Measurements from ENCODE around the gene PCIF1. TPM values are rescaled to one million over a fixed set of nuclear protein-coding genes. Genes with fewer than 3 reads are reported as not detected.

Gene PCIF1
- total RNA-seq, 1 experiment from 2014 or later: 18.4 TPM

DNA sequence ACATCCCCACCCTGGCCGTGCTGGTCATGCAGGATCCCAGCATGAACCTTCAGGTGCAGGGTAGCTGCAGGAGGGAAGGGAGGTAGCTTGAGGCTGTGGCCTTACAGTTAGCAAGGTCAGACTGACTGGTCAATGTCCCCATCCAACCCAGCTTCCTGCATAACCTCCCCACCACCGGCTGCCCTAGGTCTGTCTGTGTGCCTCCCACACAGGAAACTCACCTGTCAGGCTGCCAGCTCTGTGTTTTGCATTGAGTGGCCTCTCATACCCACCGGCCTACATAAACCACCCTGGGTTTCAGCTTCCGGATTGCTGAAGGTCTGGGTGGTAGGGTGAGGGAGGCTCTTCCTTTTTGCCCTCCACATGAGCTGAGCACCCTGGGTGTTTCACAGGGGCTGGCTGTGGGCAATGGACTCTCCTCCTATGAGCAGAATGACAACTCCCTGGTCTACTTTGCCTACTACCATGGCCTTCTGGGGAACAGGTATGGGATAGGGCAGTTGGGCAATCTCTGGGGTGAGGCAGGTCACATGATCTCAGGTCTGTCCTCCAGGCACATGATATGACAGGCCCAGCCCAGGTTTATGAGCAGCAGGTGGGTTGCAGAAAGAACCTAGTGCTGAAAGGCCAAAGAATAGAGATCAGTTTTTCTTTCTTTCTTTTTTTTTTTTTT lies 41.5 kb upstream of the PCIF1 start:
- Histone ChIP-seq H3F3A (ENCODE audit: low read length, unreplicated experiment) (no peaks in the 10 kb centered on the region), H3K4me3 (ENCODE audit: low read length) (no peak overlapping the region), H3K79me2 (ENCODE audit: low read length) (0 out of 2 replicates have a peak, but pooled peaks cover 10% of the 10 kb centered on the region), H3K4me1 (ENCODE audit: insufficient read depth, low read length) (peaks cover 23% of the 10 kb centered on the region), H3K9me2 (replicated peaks; ENCODE audit: low read length) (no peaks in the 10 kb centered on the region), H4K20me1 (ENCODE audit: low read length) (no peaks in the 10 kb centered on the region), H2AFZ (ENCODE audit: low read length) (no peak overlapping the region), H3K27ac (ENCODE audit: low read length) (no peak overlapping the region), H3K27me3 (ENCODE audit: low read length) (no peaks in the 10 kb centered on the region), H3K36me3 (ENCODE audit: low read depth, low read length) (peaks cover 16% of the 10 kb centered on the region; the same call in 1 of the 2 replicates), H3K9ac (ENCODE audit: low read length) (no peak overlapping the region), H3K4me2 (ENCODE audit: low read length) (0 out of 2 replicates have a peak overlapping the region, but pooled peaks have one; percentile 96), H3K9me3 (ENCODE audit: low read length) (no peaks in the 10 kb centered on the region)
- no peak for DNase-seq
- no peak for ATAC-seq
- no TSS peak for BruUV-seq (replicated peaks)
- TF ChIP-seq EZH2 (IDR thresholded peaks at IDR 0.05; ENCODE audit: low read length, unreplicated experiment): no peak
- TF ChIP-seq EZH2phosphoT487 (IDR thresholded peaks at IDR 0.05; ENCODE audit: borderline replicate concordance, low read length): no peak
- TF ChIP-seq CTCF (conservative IDR thresholded peaks at IDR 0.05; ENCODE audit: low read depth, low read length): no peak
- ChIA-PET POLR2A (ENCODE audit: unreplicated experiment) (interaction anchor here (0.6 kb wide), 1 partner anchor 27 kb away, joined by 4 read pairs; no protein-coding TSS in a partner anchor), CTCF (interaction anchor here (0.6 to 1.0 kb wide), 3 partner anchors 67 to 80 kb away, joined by 3 read pairs; no protein-coding TSS in a partner anchor)
- intact Hi-C loops (cut with micrococcal nuclease): loop anchor here (5.0 kb wide), 1 partner anchor 81 kb away; the partner anchor contains the start of gene UBE2C

DNA sequence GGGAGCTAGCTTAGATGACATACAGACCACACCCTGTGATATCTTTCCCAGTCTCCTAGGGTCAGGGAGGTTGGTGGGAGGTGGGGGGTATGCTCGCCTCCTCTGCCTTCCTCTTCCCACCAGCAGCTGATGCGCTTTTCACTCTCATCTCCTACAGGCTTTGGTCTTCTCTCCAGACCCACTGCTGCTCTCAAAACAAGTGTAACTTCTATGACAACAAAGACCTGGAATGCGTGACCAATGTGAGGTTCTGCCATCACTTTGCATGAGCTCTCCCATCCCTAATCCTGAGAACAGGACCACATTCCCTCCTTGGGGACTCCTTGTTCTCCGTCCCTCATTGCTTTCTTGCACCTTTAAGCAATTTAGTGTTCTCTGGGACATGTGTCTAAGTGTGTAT lies 40.7 kb upstream of the PCIF1 start:
- no peaks in the 10 kb centered on the region for H3K27me3 ChIP-seq (ENCODE audit: low read length)
- H3K4me3 ChIP-seq (ENCODE audit: low read length): no peak overlapping the region
- intact Hi-C loops (cut with micrococcal nuclease): loop anchor here (5.0 kb wide), 1 partner anchor 82 kb away; the partner anchor contains the start of gene UBE2C
- H3F3A ChIP-seq (ENCODE audit: low read length, unreplicated experiment): no peaks in the 10 kb centered on the region
- H3K36me3 ChIP-seq (ENCODE audit: low read depth, low read length): peaks cover 16% of the 10 kb centered on the region; the same call in 1 of the 2 replicates
- no peak overlapping the region for H3K27ac ChIP-seq (ENCODE audit: low read length)
- DNase-seq (no peak), ATAC-seq (no peak)
- TF ChIP-seq EZH2 (IDR thresholded peaks at IDR 0.05; ENCODE audit: low read length, unreplicated experiment) (no peak), CTCF (conservative IDR thresholded peaks at IDR 0.05; ENCODE audit: low read depth, low read length) (no peak), EZH2phosphoT487 (IDR thresholded peaks at IDR 0.05; ENCODE audit: borderline replicate concordance, low read length) (no peak)
- ChIA-PET CTCF (no interaction called here), POLR2A (ENCODE audit: unreplicated experiment) (no interaction called here)
- H3K4me2 ChIP-seq (ENCODE audit: low read length): no peak overlapping the region
- H3K9me3 ChIP-seq (ENCODE audit: low read length): no peaks in the 10 kb centered on the region
- no peak overlapping the region for H2AFZ ChIP-seq (ENCODE audit: low read length)
- peaks cover 23% of the 10 kb centered on the region for H3K4me1 ChIP-seq (ENCODE audit: insufficient read depth, low read length)
- H4K20me1 ChIP-seq (ENCODE audit: low read length): no peaks in the 10 kb centered on the region
- no peak overlapping the region for H3K9ac ChIP-seq (ENCODE audit: low read length)
- H3K79me2 ChIP-seq (ENCODE audit: low read length): 0 out of 2 replicates have a peak, but pooled peaks cover 10% of the 10 kb centered on the region
- no peaks in the 10 kb centered on the region for H3K9me2 ChIP-seq (replicated peaks; ENCODE audit: low read length)
- BruUV-seq (replicated peaks): no TSS peak

DNA sequence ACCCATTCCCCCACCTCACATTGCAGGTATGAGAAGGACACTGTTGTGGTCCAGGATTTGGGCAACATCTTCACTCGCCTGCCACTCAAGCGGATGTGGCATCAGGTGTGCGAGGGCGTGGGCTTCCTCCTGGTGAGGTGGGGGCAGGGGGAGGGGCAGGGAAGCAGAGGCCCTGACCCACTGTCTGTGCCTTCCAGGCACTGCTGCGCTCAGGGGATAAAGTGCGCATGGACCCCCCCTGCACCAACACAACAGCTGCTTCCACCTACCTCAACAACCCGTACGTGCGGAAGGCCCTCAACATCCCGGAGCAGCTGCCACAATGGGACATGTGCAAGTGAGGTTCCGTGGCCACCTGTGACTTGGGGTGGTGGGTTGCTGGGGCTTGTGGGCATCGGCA lies 39.7 kb upstream of the PCIF1 start:
- Histone ChIP-seq H3K9ac (ENCODE audit: low read length) (no peak overlapping the region), H3K9me3 (ENCODE audit: low read length) (no peaks in the 10 kb centered on the region), H3F3A (ENCODE audit: low read length, unreplicated experiment) (no peaks in the 10 kb centered on the region), H3K36me3 (ENCODE audit: low read depth, low read length) (peaks cover 16% of the 10 kb centered on the region; the same call in 1 of the 2 replicates), H3K9me2 (replicated peaks; ENCODE audit: low read length) (no peaks in the 10 kb centered on the region), H3K27ac (ENCODE audit: low read length) (no peak overlapping the region), H3K4me2 (ENCODE audit: low read length) (no peak overlapping the region), H3K4me3 (ENCODE audit: low read length) (no peak overlapping the region), H3K27me3 (ENCODE audit: low read length) (no peaks in the 10 kb centered on the region), H3K4me1 (ENCODE audit: insufficient read depth, low read length) (peaks cover 23% of the 10 kb centered on the region), H4K20me1 (ENCODE audit: low read length) (no peaks in the 10 kb centered on the region), H2AFZ (ENCODE audit: low read length) (no peak overlapping the region), H3K79me2 (ENCODE audit: low read length) (0 out of 2 replicates have a peak, but pooled peaks cover 10% of the 10 kb centered on the region)
- intact Hi-C loops (cut with micrococcal nuclease): loop anchor here (5.0 kb wide), 1 partner anchor 82 kb away; the partner anchor contains the start of gene UBE2C
- ChIA-PET POLR2A (ENCODE audit: unreplicated experiment) (no interaction called here), CTCF (no interaction called here)
- ATAC-seq: no peak
- TF ChIP-seq CTCF (conservative IDR thresholded peaks at IDR 0.05; ENCODE audit: low read depth, low read length): no peak
- TF ChIP-seq EZH2phosphoT487 (IDR thresholded peaks at IDR 0.05; ENCODE audit: borderline replicate concordance, low read length): no peak
- no TSS peak for BruUV-seq (replicated peaks)
- DNase-seq: no peak

Measured in PC-3 (cell line).